AG04450 (cell line): ENCODE data around the gene RAB11FIP4. TPM values are rescaled to one million over a fixed set of nuclear protein-coding genes. Genes with fewer than 3 reads are reported as not detected.

ENCODE experiments used
- CTCF ChIA-PET: fragments of 300-600, 350-600 bp; formaldehyde crosslinking; extraction: SDS; loops from one replicate; lab custom pipeline; 2022; ENCODE audit warnings: antibody characterized with exemption, inconsistent platforms; lab: Charles Lee
- POLR2A ChIA-PET: fragments of 350-600 bp; formaldehyde crosslinking; extraction: SDS; loops from one replicate; lab custom pipeline; 2021; ENCODE audit warnings: antibody characterized with exemption, inconsistent platforms; lab: Yijun Ruan, JAX
- DNase-seq: peaks from one replicate; pipeline ENCODE4 v3.0.0-alpha.2; 2011; ENCODE audit warnings: low read depth, low spot score
- H3K27ac ChIP-seq: one replicate; pipeline ENCODE4 v1.5.1; 2012; ENCODE audit warnings: low read depth, low read length, control low read depth
- H3K27me3 ChIP-seq: one replicate; pipeline ENCODE4 v1.6.0; 2012; ENCODE audit warnings: low read length; ENCODE audit not compliant: control insufficient read depth, insufficient read depth
- H3K4me3 ChIP-seq: 2 replicates; pipeline ENCODE4 v1.5.1; 2011; ENCODE audit warnings: mild to moderate bottlenecking, low read depth, low read length, control low read depth
- H3K9me3 ChIP-seq: 2 replicates; pipeline ENCODE4 v1.5.1; 2012; ENCODE audit warnings: low read length; ENCODE audit not compliant: control insufficient read depth, insufficient read depth
- polyA plus RNA-seq: library from polyadenylated mRNA; depleted of rRNA; stranded (reverse); fragments of >200 nt; gene quantifications from 2 replicates; pipeline ENCODE4 v1.2.3, GENCODE V29; 2011
- TF ChIP-seq, protein P1 (sequence below): IDR thresholded peaks from 2 replicates; pipeline ENCODE4 v1.5.1; 2011; ENCODE audit warnings: low read depth, low read length, control low read depth, inconsistent platforms

RAB11FIP4 gene
- polyA plus RNA-seq, 1 experiment, result 0.58 TPM

DNA sequence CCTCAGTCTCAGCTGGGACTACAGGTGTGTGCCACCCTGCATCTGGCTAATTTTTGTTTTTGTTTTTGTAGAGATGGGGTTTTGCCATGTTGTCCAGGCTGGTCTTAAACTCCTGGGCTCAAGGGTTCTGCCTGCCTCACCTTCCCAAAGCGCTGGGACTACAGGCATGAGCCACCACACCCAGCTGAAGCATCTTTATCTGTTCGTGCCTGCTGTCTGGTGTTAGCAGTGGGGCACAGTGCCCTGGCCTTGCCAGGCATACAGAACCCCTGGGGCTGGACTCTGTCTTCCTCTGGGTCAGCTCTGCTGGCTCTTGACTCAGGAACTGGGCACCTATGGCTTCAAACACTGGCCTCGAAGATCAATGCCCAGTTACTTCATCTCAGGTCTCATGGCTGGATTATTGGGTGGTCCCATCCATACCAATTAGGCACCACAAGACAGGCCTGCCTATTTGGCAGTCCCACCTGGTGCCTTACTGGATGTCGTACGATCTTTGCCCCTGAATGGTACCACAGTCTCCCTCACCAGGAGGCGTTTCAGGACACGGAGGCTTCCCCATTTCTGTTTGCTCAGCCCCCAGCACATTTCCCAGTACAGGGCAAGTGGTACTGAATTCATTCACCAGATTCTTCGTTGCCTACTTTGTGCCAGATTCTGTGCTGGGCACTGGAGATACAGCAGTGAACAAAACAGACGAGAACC, 99.3 kb downstream of the RAB11FIP4 start:
- peaks cover 82% of the 10 kb centered on the region for H3K27me3 ChIP-seq
- POLR2A ChIA-PET, result no interaction called here
- TF ChIP-seq, protein P1, sequence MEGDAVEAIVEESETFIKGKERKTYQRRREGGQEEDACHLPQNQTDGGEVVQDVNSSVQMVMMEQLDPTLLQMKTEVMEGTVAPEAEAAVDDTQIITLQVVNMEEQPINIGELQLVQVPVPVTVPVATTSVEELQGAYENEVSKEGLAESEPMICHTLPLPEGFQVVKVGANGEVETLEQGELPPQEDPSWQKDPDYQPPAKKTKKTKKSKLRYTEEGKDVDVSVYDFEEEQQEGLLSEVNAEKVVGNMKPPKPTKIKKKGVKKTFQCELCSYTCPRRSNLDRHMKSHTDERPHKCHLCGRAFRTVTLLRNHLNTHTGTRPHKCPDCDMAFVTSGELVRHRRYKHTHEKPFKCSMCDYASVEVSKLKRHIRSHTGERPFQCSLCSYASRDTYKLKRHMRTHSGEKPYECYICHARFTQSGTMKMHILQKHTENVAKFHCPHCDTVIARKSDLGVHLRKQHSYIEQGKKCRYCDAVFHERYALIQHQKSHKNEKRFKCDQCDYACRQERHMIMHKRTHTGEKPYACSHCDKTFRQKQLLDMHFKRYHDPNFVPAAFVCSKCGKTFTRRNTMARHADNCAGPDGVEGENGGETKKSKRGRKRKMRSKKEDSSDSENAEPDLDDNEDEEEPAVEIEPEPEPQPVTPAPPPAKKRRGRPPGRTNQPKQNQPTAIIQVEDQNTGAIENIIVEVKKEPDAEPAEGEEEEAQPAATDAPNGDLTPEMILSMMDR, result no peak
- CTCF ChIA-PET, result no interaction called here
- H3K27ac ChIP-seq, result no peak overlapping the region
- no peak for DNase-seq
- H3K4me3 ChIP-seq, result no peak overlapping the region
- H3K9me3 ChIP-seq, result no peaks in the 10 kb centered on the region; the same call in 1 of the 2 replicates

DNA sequence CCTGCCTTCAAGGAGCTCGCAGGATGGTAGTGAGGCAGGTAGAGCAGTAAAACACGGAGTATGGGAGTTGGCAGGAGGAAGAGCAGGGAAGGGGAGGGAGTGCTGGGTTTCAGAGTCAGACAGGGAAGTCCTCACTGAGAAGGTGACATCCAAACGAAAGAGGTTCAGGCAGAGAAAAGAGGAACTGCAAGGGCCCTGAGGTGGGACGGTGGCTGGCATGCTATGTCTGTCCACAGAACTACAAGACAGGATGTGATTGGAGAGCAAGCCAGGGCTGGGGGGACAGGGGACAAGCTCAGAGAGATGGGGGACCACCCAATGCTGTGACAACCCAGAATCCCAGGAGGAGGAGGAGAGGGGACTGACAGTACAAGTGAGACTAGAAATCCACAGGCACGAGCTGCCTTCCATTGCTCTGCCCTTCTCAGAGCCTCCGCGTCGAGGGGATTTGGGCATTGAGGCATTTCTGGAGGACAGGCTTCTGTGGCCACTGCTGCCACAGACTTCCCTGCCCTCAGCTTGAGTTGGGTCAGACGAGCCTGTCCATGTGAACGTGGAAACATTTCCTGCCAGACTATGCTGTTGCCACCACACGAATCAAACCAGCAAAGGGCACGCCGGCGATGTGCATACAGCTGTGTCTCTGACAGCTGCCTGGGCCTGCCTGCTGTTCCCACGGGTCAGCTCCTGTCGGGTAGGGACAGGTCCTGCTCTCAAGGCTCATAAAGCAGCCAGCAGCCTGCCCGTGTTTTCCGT, 100.1 kb downstream of the RAB11FIP4 start:
- CTCF ChIA-PET, result interaction anchor here (1.4 kb wide), 1 partner anchor 55 kb away, joined by 3 read pairs; no protein-coding TSS in a partner anchor
- no peaks in the 10 kb centered on the region; the same call in 1 of the 2 replicates for H3K9me3 ChIP-seq
- no peak overlapping the region for H3K4me3 ChIP-seq
- TF ChIP-seq, protein P1, result no peak
- no peak for DNase-seq
- no peak overlapping the region for H3K27ac ChIP-seq
- POLR2A ChIA-PET, result no interaction called here
- peaks cover 77% of the 10 kb centered on the region for H3K27me3 ChIP-seq

DNA sequence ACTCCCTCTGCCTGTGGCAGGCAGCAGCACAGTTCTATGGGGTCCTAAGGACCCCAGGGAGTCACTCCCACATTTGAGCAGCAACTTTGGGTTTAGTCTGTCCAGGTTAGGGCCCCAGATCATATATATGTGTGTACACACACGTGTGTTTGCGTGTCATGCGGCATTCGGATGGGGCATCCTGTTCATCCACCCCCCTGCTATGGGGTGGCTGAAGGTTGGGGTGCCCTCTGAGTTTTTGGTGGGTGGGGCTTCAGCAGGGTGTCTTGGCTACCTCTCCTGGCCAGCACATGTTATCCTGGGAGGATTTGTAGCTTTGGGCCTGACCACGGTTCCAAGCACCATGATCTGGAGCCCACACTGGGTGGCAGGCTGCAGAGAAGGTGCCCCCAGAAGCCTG, 100.7 kb downstream of the RAB11FIP4 start:
- POLR2A ChIA-PET, result no interaction called here
- TF ChIP-seq, protein P1, result no peak
- no peak overlapping the region for H3K4me3 ChIP-seq
- no peak overlapping the region for H3K27ac ChIP-seq
- DNase-seq, result no peak
- no peaks in the 10 kb centered on the region; the same call in 1 of the 2 replicates for H3K9me3 ChIP-seq
- CTCF ChIA-PET, result interaction anchor here (1.4 kb wide), 1 partner anchor 55 kb away, joined by 3 read pairs; no protein-coding TSS in a partner anchor
- H3K27me3 ChIP-seq, result peaks cover 70% of the 10 kb centered on the region

DNA sequence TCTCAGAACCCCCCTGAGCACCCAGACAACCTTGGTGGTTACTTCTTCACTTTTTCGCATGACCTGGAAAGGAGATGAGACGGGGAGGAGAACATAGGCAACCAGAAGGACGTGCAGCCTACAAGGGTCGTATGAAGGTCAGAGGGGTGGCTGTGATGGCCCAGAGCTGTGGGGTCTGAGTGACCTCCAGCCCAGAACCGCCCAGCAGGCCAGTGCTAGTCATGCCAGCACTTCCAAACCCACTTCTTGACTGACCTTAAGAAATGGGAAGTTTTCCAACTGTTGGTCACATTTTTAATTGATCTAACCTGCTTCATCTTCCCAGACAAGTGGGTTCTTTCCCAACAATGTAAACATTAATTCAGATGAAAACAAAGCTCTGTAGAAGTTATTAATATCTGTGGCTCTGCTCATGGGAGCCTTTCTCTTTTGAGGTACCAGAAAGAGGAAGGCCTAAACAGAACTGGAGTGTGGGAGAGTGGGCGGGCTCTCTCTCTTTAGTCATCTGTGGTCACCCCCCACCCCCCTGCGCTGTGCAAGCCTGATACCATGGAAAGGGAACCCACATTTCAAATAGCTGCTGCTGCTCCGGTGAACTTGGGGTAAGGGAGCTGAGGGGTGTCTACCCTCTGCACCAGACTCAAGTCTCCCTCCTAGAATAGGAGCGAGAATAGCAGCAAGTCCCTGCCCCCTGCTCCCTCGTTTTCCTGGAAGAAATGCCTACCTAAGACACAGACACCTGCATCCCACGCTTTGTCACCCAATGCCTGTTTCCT, 101.6 kb downstream of the RAB11FIP4 start:
- Histone ChIP-seq H3K27me3 (peaks cover 74% of the 10 kb centered on the region), H3K4me3 (no peak overlapping the region), H3K9me3 (no peaks in the 10 kb centered on the region; the same call in 1 of the 2 replicates), H3K27ac (no peak overlapping the region)
- ChIA-PET POLR2A (no interaction called here), CTCF (interaction anchor here (1.4 kb wide), 1 partner anchor 56 kb away, joined by 3 read pairs; no protein-coding TSS in a partner anchor)
- DNase-seq, result no peak
- TF ChIP-seq, protein P1, result no peak
